ENCODE measurements around the gene TAL1. TPM values are rescaled to one million over a fixed set of nuclear protein-coding genes. Genes with fewer than 3 reads are reported as not detected.

The TAL1 gene
- total and polyA plus RNA-seq, 2 of the 13 experiments (the other 11 are each of a cell fraction or from before 2014, with no cell fraction given): 0.05 TPM; not detected in 1

- TF ChIP-seq RERE (CRISPR knock-in tag; IDR thresholded peaks at IDR 0.05; ENCODE audit: low read depth) (no peak), NFE2L2 (IDR thresholded peaks at IDR 0.05; ENCODE audit: low read length) (no peak), GFI1 (CRISPR knock-in tag; IDR thresholded peaks at IDR 0.05; ENCODE audit: borderline replicate concordance) (no peak), SOX6 (IDR thresholded peaks at IDR 0.05) (no peak), SOX6 (CRISPR knock-in tag; IDR thresholded peaks at IDR 0.05) (peak; percentile 80), ARID2 (CRISPR knock-in tag; IDR thresholded peaks at IDR 0.05; ENCODE audit: borderline replicate concordance) (no peak), HNF4G (IDR thresholded peaks at IDR 0.05; ENCODE audit: borderline replicate concordance, low read depth, low read length) (peak; percentile 75), HNF4G (CRISPR knock-in tag; IDR thresholded peaks at IDR 0.05; ENCODE audit: borderline replicate concordance, low read depth) (no peak; the same call in 1 of the 2 replicates), NR2F1 (CRISPR knock-in tag; IDR thresholded peaks at IDR 0.05) (peak in 1 of 2 experiments; percentile 63; a peak in 2 of 4 replicates), ZFY (CRISPR knock-in tag; IDR thresholded peaks at IDR 0.05) (no peak), MAFF (IDR thresholded peaks at IDR 0.05; ENCODE audit: low read depth, low read length) (no peak), TEAD3 (CRISPR knock-in tag; optimal IDR thresholded peaks at IDR 0.05; ENCODE audit: borderline replicate concordance) (peak; percentile 85), HNRNPUL1 (IDR thresholded peaks at IDR 0.05; ENCODE audit: low read depth, low read length) (no peak), ZNF800 (CRISPR knock-in tag; IDR thresholded peaks at IDR 0.05) (no peak), ZSCAN12 (CRISPR knock-in tag; IDR thresholded peaks at IDR 0.05) (no peak), FOXP4 (CRISPR knock-in tag; IDR thresholded peaks at IDR 0.05) (0 out of 2 replicates have a peak, but pooled peaks have one; percentile 35), ZNF746 (CRISPR knock-in tag; IDR thresholded peaks at IDR 0.05) (no peak), ZNF614 (CRISPR knock-in tag; IDR thresholded peaks at IDR 0.05; ENCODE audit: borderline replicate concordance) (0 out of 2 replicates have a peak, but pooled peaks have one; percentile 18)
Observed at GRCh38 chr1:47216278-47217059, 15.6 kb downstream of the TAL1 start (continued).
